WTC11 (cell line): ENCODE results near the gene ZNF576. TPM values are rescaled to one million over a fixed set of nuclear protein-coding genes. Genes with fewer than 3 reads are reported as not detected.

Experiments used
- ATAC-seq: fragments of 200-7000 bp; cut with Tn5 transposase; 2 replicates; pipeline ENCODE4 v1.10.0; 2021; ENCODE audit warnings: mild to moderate bottlenecking, moderate library complexity
- CTCF ChIA-PET: fragments of 300-600 bp; sonication (Branson Sonifier 250); formaldehyde crosslinking; loops from one replicate; lab custom pipeline; 2021; ENCODE audit warnings: antibody characterized with exemption; lab: Charles Lee
- POLR2A ChIA-PET: fragments of 350-600 bp; sonication (Branson Sonifier 250); formaldehyde crosslinking; loops from one replicate; lab custom pipeline; 2021; ENCODE audit warnings: antibody characterized with exemption; lab: Charles Lee
- DNase-seq: peaks from one replicate; pipeline ENCODE4 v3.0.0; 2021; ENCODE audit warnings: low spot score
- H3K27ac Mint-ChIP-seq: 2 replicates; pipeline ENCODE4 v1.8.0; 2021; ENCODE audit warnings: mixed read lengths
- H3K27me3 Mint-ChIP-seq: 2 replicates; pipeline ENCODE4 v1.8.0; 2021; ENCODE audit warnings: low read depth, mild to moderate bottlenecking, moderate library complexity, mixed read lengths
- H3K36me3 Mint-ChIP-seq: 2 replicates; pipeline ENCODE4 v1.8.0; 2021; ENCODE audit warnings: mixed read lengths
- H3K4me1 Mint-ChIP-seq: 2 replicates; pipeline ENCODE4 v1.8.0; 2022; ENCODE audit warnings: mixed read lengths
- H3K4me3 Mint-ChIP-seq: 2 replicates; pipeline ENCODE4 v1.8.0; 2021; ENCODE audit warnings: mild to moderate bottlenecking, moderate library complexity, mixed read lengths
- H3K9me3 Mint-ChIP-seq: 2 replicates; pipeline ENCODE4 v1.8.0; 2021; ENCODE audit warnings: mixed read lengths
- ATF1 ChIP-seq: sonication (generic); formaldehyde crosslinking; IDR thresholded peaks from 2 replicates; pipeline ENCODE4 v1.8.1; 2023; ENCODE audit warnings: mild to moderate bottlenecking, moderate library complexity, missing genetic modification reagents
- ELF4 ChIP-seq: sonication (generic); formaldehyde crosslinking; IDR thresholded peaks from 2 replicates; pipeline ENCODE4 v1.8.1; 2022; ENCODE audit warnings: low read depth, mild to moderate bottlenecking, moderate library complexity, missing genetic modification reagents
- FOXK1 ChIP-seq: sonication (generic); formaldehyde crosslinking; IDR thresholded peaks from 2 replicates; pipeline ENCODE4 v1.8.0; 2022; ENCODE audit warnings: mild to moderate bottlenecking, moderate library complexity, missing genetic modification reagents
- FOXP1 ChIP-seq: sonication (generic); formaldehyde crosslinking; IDR thresholded peaks from 2 replicates; pipeline ENCODE4 v1.8.0; 2022; ENCODE audit warnings: missing genetic modification reagents, mild to moderate bottlenecking, moderate library complexity, borderline replicate concordance
- GABPB1 ChIP-seq: sonication (generic); formaldehyde crosslinking; IDR thresholded peaks from 2 replicates; pipeline ENCODE4 v1.8.1; 2023; ENCODE audit warnings: mild to moderate bottlenecking, missing genetic modification reagents
- GRHL2 ChIP-seq: fragments of 250-450 bp; sonication (Bioruptor Pico); IDR thresholded peaks from 2 replicates; pipeline ENCODE4 v1.8.0; 2022; ENCODE audit warnings: mild to moderate bottlenecking, moderate library complexity; ENCODE audit not compliant: insufficient replicate concordance, severe bottlenecking
- MLX ChIP-seq: sonication (generic); formaldehyde crosslinking; IDR thresholded peaks from 2 replicates; pipeline ENCODE4 v1.8.1; 2023; ENCODE audit warnings: mild to moderate bottlenecking, missing genetic modification reagents, moderate library complexity
- NR1H2 ChIP-seq: sonication (generic); formaldehyde crosslinking; IDR thresholded peaks from 2 replicates; pipeline ENCODE4 v1.9.0; 2021; ENCODE audit warnings: mild to moderate bottlenecking, moderate library complexity, missing genetic modification reagents
- PRRX2 ChIP-seq: fragments of 250-450 bp; sonication (Bioruptor Pico); IDR thresholded peaks from 2 replicates; pipeline ENCODE4 v1.8.0; 2021; ENCODE audit warnings: mild to moderate bottlenecking
- SMAD3 ChIP-seq: sonication (generic); formaldehyde crosslinking; IDR thresholded peaks from 2 replicates; pipeline ENCODE4 v1.8.0; 2022; ENCODE audit warnings: missing genetic modification reagents, mild to moderate bottlenecking, borderline replicate concordance
- SMAD4 ChIP-seq: sonication (generic); formaldehyde crosslinking; IDR thresholded peaks from 2 replicates; pipeline ENCODE4 v1.8.0; 2022; ENCODE audit warnings: mild to moderate bottlenecking, missing genetic modification reagents
- TEAD4 ChIP-seq: sonication (generic); formaldehyde crosslinking; IDR thresholded peaks from 2 replicates; pipeline ENCODE4 v1.8.0; 2022; ENCODE audit warnings: mild to moderate bottlenecking, missing genetic modification reagents
- TP53 ChIP-seq: sonication (generic); formaldehyde crosslinking; IDR thresholded peaks from 2 replicates; pipeline ENCODE4 v1.8.1; 2023; ENCODE audit warnings: mild to moderate bottlenecking, missing genetic modification reagents
- ZBTB43 ChIP-seq: sonication (generic); formaldehyde crosslinking; IDR thresholded peaks from 2 replicates; pipeline ENCODE4 v1.8.1; 2023; ENCODE audit warnings: mild to moderate bottlenecking, missing genetic modification reagents
- ZNF121 ChIP-seq: sonication (generic); formaldehyde crosslinking; IDR thresholded peaks from 2 replicates; pipeline ENCODE4 v1.8.0; 2023; ENCODE audit warnings: missing genetic modification reagents
- ZNF219 ChIP-seq: sonication (generic); formaldehyde crosslinking; IDR thresholded peaks from 2 replicates; pipeline ENCODE4 v1.8.0; 2023; ENCODE audit warnings: missing genetic modification reagents, mild to moderate bottlenecking, borderline replicate concordance
- ZNF281 ChIP-seq: sonication (generic); formaldehyde crosslinking; IDR thresholded peaks from 2 replicates; pipeline ENCODE4 v1.8.0; 2023; ENCODE audit warnings: mild to moderate bottlenecking, missing genetic modification reagents
- ZNF671 ChIP-seq: fragments of 250-450 bp; sonication (Bioruptor Pico); IDR thresholded peaks from 2 replicates; pipeline ENCODE4 v1.8.0; 2021; ENCODE audit warnings: mild to moderate bottlenecking
- total RNA-seq: library from RNA; stranded (reverse); gene quantifications from 3 replicates; pipeline ENCODE4 v1.2.3, GENCODE V29; 2021
- TF ChIP-seq, protein P1 (sequence below): sonication (generic); formaldehyde crosslinking; IDR thresholded peaks from 2 replicates; pipeline ENCODE4 v1.8.0; 2023; ENCODE audit warnings: missing genetic modification reagents, mild to moderate bottlenecking, borderline replicate concordance
- TF ChIP-seq, protein P2 (sequence below): sonication (generic); formaldehyde crosslinking; IDR thresholded peaks from 2 replicates; pipeline ENCODE4 v1.8.0; 2022; ENCODE audit warnings: missing genetic modification reagents

The ZNF576 gene
- total RNA-seq, 1 experiment from 2014 or later, result 15.9 TPM

- TF ChIP-seq ZBTB43 (CRISPR knock-in tag) (no peak), SMAD3 (CRISPR knock-in tag) (0 out of 2 replicates have a peak, but pooled peaks have one; percentile 48), ATF1 (no peak)
- TF ChIP-seq, protein P1, sequence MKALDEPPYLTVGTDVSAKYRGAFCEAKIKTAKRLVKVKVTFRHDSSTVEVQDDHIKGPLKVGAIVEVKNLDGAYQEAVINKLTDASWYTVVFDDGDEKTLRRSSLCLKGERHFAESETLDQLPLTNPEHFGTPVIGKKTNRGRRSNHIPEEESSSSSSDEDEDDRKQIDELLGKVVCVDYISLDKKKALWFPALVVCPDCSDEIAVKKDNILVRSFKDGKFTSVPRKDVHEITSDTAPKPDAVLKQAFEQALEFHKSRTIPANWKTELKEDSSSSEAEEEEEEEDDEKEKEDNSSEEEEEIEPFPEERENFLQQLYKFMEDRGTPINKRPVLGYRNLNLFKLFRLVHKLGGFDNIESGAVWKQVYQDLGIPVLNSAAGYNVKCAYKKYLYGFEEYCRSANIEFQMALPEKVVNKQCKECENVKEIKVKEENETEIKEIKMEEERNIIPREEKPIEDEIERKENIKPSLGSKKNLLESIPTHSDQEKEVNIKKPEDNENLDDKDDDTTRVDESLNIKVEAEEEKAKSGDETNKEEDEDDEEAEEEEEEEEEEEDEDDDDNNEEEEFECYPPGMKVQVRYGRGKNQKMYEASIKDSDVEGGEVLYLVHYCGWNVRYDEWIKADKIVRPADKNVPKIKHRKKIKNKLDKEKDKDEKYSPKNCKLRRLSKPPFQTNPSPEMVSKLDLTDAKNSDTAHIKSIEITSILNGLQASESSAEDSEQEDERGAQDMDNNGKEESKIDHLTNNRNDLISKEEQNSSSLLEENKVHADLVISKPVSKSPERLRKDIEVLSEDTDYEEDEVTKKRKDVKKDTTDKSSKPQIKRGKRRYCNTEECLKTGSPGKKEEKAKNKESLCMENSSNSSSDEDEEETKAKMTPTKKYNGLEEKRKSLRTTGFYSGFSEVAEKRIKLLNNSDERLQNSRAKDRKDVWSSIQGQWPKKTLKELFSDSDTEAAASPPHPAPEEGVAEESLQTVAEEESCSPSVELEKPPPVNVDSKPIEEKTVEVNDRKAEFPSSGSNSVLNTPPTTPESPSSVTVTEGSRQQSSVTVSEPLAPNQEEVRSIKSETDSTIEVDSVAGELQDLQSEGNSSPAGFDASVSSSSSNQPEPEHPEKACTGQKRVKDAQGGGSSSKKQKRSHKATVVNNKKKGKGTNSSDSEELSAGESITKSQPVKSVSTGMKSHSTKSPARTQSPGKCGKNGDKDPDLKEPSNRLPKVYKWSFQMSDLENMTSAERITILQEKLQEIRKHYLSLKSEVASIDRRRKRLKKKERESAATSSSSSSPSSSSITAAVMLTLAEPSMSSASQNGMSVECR (CRISPR knock-in tag), result 0 out of 2 replicates have a peak, but pooled peaks have one; percentile 33
These were observed 22.5 kb downstream of the ZNF576 start (continued) for GRCh38 chr19:43618921-43619261.

- Mint-ChIP-seq H3K9me3 (no peaks in the 10 kb centered on the region), H3K27ac (peak within 1 kb of the TSS; percentile 97), H3K4me1 (peaks cover 24% of the 10 kb centered on the region), H3K27me3 (no peaks in the 10 kb centered on the region; the same call in 1 of the 2 replicates), H3K36me3 (no peaks in the 10 kb centered on the region), H3K4me3 (peak within 1 kb of the TSS; percentile 74)
- peak; percentile 93 for DNase-seq
- POLR2A ChIA-PET, result interaction anchor here (1.0 kb wide), 1 partner anchor 12 kb away, joined by 3 read pairs; no protein-coding TSS in a partner anchor
- CTCF ChIA-PET, result interaction anchor here (0.6 to 1.3 kb wide), 2 partner anchors 25 to 104 kb away, joined by 4 read pairs; no protein-coding TSS in a partner anchor
- peak; percentile 81 for ATAC-seq
- TF ChIP-seq PRRX2 (CRISPR knock-in tag), result no peak
- TF ChIP-seq, protein P2, sequence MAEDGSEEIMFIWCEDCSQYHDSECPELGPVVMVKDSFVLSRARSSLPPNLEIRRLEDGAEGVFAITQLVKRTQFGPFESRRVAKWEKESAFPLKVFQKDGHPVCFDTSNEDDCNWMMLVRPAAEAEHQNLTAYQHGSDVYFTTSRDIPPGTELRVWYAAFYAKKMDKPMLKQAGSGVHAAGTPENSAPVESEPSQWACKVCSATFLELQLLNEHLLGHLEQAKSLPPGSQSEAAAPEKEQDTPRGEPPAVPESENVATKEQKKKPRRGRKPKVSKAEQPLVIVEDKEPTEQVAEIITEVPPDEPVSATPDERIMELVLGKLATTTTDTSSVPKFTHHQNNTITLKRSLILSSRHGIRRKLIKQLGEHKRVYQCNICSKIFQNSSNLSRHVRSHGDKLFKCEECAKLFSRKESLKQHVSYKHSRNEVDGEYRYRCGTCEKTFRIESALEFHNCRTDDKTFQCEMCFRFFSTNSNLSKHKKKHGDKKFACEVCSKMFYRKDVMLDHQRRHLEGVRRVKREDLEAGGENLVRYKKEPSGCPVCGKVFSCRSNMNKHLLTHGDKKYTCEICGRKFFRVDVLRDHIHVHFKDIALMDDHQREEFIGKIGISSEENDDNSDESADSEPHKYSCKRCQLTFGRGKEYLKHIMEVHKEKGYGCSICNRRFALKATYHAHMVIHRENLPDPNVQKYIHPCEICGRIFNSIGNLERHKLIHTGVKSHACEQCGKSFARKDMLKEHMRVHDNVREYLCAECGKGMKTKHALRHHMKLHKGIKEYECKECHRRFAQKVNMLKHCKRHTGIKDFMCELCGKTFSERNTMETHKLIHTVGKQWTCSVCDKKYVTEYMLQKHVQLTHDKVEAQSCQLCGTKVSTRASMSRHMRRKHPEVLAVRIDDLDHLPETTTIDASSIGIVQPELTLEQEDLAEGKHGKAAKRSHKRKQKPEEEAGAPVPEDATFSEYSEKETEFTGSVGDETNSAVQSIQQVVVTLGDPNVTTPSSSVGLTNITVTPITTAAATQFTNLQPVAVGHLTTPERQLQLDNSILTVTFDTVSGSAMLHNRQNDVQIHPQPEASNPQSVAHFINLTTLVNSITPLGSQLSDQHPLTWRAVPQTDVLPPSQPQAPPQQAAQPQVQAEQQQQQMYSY, result peak; percentile 54
- TF ChIP-seq ZBTB43 (CRISPR knock-in tag), result peak; percentile 93
- TF ChIP-seq GABPB1 (CRISPR knock-in tag), result peak; percentile 56; the same call in 1 of the 2 replicates
- no peak for TF ChIP-seq TEAD4 (CRISPR knock-in tag)
- 0 out of 2 replicates have a peak, but pooled peaks have one; percentile 36 for TF ChIP-seq ZNF281 (CRISPR knock-in tag)
- no peak for TF ChIP-seq ZNF121 (CRISPR knock-in tag)
- peak; percentile 55; the same call in 1 of the 2 replicates for TF ChIP-seq SMAD4 (CRISPR knock-in tag)
- TF ChIP-seq MLX, result peak; percentile 17; the same call in 1 of the 2 replicates
- peak; percentile 92 for TF ChIP-seq FOXP1 (CRISPR knock-in tag)
- no peak for TF ChIP-seq NR1H2 (CRISPR knock-in tag)
- TF ChIP-seq GRHL2 (CRISPR knock-in tag), result no peak
- no peak for TF ChIP-seq ZNF671 (CRISPR knock-in tag)
- 0 out of 2 replicates have a peak, but pooled peaks have one; percentile 81 for TF ChIP-seq TP53
- TF ChIP-seq ATF1, result peak; percentile 83; the same call in 1 of the 2 replicates
- peak; percentile 45; the same call in 1 of the 2 replicates for TF ChIP-seq ZNF219 (CRISPR knock-in tag)
- TF ChIP-seq ELF4, result 0 out of 2 replicates have a peak, but pooled peaks have one; percentile 41
- TF ChIP-seq FOXK1 (CRISPR knock-in tag), result peak; percentile 54; the same call in 1 of the 2 replicates
These were observed 23.1 kb downstream of the ZNF576 start, which contains the start of gene ZNF428 for GRCh38 chr19:43619262-43620060. Gene ZNF428, minus strand, starts transcription at chr19:43619629. Its CDS starts 5,325 bp downstream, at chr19:43614304.
